Neural progenitor cell (in vitro differentiated cells): Measurements from ENCODE around the gene TMPRSS11B.

Experiments used
- CTCF ChIP-seq: fragments of 200-600 bp; sonication (generic); IDR thresholded peaks from 2 replicates; pipeline ENCODE4 v1.5.1; 2017; ENCODE audit warnings: antibody characterized with exemption, mild to moderate bottlenecking
- EZH2 ChIP-seq: fragments of 200-600 bp; sonication (generic); IDR thresholded peaks from 2 replicates; pipeline ENCODE4 v1.6.1; 2017; ENCODE audit warnings: antibody characterized with exemption, mild to moderate bottlenecking, moderate library complexity
- EZH2phosphoT487 ChIP-seq: fragments of 200-600 bp; sonication (generic); IDR thresholded peaks from 2 replicates; pipeline ENCODE4 v1.6.1; 2017; ENCODE audit warnings: antibody characterized with exemption

- no peak for TF ChIP-seq EZH2
- no peak for TF ChIP-seq CTCF
- TF ChIP-seq EZH2phosphoT487: no peak
Observed at GRCh38 chr4:68288393-68288740, 42.9 kb upstream of the TMPRSS11B start.
